ENCODE data around the gene MVD.
"Not testable (repeated sequence)": the region's sequence is repeated elsewhere in the genome, so short reads cannot be mapped to it uniquely, and the experiment has no call there.

MVD gene

DNA sequence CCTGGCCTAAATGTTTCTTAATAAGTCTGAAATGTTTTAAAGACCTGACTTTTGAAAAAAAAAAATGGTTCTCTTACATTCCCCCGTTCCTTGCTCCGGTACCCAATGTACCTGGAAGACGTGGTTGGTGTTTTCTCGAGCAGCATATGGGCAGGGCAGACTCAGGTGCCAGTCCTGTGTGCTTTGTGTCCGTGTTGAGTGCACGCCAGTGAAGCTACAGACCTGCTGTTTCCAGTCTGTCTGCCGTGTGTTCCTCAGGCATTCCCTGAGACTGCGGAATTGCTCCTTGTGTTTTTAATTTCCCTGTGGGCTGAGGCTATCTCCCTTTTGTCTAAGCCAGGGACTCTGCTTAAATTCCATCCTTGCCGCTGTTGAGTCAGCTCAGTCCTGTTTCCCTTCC is 36.2 kb downstream of the MVD start:
- DNase-seq (ENCODE audit: low read depth, low spot score), result no peak

DNA sequence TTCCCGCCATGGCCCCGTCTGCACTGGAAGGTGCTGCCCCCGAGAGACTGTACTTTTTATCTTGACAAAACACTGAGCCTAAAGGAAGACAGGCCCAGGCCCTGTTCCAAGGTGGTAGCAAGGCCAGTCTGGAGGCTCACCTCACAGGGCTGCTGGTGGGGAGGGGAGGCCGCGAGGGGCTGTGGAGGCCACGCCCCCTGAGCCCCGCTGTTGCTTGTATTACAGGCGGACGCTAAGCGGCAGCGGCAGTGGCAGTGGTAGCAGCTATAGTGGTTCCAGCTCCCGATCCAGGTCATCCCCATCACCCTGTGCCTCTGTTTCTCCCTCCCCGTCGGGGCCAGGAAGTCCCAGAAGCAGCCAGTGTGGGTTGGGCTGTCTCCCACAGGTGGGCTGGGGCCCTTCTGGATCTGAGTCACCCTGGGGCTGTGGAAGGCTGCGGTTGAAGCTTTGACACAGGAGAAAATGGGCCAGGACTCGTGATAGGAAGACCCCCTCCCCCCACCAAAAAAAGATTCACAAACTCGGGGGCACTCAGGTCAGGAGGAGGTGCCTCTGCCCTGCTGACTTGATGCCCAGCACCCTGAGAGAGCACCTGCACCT is 37.8 kb downstream of the MVD start:
- no peak for DNase-seq (ENCODE audit: low read depth, low spot score)

DNA sequence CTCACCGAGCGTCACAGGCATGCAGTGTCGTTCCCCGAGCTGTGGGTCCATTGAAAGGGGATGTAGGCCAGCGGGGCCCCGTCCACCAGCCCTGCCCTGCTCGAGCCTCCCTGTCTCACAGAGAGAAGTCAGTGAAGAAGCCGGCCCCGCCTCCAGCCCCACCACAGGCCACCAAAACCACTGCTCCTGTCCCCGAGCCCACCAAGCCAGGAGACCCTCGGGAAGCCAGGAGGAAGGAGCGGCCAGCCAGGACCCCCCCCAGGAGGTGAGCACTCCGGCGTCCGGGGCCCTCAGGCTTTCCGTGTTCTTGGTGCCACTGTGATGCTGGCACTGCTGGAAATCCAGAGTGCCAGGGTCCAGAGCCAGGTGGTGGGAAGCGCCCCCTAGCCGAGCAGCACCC is 38.4 kb downstream of the MVD start:
- no peak for DNase-seq (ENCODE audit: low read depth, low spot score)

DNA sequence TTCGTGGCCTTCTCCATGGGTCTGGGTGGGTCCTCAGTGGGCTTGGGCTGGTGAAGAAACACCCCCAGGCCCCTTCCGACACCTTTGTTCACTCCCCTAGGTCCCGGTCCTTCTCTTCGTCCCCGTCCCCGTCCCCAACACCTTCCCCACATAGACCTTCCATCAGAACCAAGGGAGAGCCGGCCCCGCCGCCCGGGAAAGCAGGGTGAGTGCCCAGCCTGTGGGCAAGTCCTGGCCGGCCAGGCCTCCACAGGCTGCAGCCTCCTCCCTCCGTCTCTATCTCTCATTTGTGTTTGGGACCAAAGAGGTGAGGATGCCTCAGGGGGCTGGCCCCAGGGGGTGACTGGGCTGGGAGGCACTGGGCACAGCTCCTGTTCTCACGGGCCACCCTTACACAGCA is 39.0 kb downstream of the MVD start:
- DNase-seq (ENCODE audit: low read depth, low spot score), result no peak

DNA sequence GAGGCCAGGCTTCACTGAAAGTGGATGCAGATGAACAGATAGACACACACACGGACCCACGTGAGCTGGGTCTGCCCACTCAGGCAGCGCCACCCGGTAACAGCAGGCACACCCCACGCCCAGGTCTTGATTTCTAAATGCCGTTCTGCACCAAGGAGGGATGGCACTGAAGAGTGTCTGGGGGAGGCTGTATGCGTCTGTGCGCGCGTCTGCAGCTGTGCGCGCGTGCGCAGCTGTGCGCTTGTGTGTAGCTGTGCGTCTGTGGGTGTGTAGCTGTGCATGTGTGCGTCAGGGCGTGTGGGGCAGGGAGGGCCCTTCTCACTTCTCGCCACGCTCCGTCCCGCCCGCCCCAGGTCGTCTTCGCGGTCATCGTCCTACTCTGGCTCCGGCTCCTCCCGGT is 40.0 kb downstream of the MVD start:
- no peak for DNase-seq (ENCODE audit: low read depth, low spot score)

DNA sequence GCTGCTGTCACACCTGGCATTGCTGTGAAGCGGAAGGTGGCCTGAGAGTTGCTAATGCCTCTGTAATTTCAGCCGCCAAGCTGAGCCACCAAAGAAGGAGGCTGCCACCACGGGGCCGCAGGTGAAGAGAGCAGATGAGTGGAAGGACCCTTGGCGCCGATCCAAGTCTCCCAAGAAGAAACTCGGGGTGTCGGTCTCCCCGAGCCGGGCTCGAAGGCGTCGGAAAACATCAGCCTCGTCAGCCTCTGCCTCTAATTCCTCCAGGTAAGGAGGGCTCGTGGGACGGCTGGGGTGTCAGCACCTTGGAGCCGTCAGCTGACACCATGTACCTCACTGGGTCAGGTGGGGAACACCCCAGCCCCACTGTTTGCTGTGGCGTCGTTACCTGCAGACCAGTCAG is 40.8 kb downstream of the MVD start:
- no peak for DNase-seq (ENCODE audit: low read depth, low spot score)

DNA sequence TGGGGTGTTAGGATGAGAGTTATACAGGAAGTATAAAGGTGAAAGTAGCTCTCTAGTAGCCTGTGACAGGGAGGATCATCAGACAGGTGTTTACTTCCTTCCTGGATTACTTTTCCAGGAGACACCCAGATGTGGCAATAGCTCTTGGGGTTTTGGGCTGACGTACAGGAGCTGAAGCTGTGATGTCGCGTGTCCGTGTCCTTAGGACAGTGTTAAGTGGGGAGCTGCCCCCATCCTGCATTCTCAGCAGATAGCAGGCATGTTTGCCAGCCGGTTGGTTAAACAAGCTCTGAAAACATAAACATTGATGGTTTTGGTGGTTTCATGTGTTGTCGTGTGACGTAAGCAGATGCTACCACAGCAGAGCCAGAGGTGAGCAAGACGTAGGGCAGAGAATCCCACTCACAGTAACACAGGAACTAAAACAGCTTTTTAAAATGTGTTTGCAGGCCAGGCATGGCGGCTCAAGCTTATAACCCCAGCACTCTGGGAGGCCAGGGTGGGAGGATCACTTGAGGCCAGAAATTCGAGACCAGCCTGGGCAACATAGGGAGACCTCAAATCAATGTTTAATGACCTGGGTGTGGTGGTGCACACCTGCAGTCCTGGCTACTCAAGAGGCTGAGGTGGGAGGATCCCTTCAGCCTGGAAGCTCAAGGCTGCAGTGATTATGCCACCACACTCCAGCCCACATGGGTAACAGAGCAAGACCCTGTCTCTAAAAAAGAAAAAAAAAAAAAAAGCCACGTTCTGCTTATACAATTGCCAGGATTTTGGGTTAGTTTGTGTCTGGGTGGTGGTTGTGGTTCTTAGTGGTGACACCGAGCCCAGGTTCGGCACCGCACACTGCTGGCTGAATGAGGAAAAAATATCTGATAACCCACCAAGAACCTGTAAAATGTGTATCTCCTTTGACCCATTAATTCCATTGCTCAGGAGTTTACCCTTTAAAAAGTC is 42.8 kb downstream of the MVD start:
- DNase-seq (ENCODE audit: low read depth, low spot score), result peak; percentile 20

DNA sequence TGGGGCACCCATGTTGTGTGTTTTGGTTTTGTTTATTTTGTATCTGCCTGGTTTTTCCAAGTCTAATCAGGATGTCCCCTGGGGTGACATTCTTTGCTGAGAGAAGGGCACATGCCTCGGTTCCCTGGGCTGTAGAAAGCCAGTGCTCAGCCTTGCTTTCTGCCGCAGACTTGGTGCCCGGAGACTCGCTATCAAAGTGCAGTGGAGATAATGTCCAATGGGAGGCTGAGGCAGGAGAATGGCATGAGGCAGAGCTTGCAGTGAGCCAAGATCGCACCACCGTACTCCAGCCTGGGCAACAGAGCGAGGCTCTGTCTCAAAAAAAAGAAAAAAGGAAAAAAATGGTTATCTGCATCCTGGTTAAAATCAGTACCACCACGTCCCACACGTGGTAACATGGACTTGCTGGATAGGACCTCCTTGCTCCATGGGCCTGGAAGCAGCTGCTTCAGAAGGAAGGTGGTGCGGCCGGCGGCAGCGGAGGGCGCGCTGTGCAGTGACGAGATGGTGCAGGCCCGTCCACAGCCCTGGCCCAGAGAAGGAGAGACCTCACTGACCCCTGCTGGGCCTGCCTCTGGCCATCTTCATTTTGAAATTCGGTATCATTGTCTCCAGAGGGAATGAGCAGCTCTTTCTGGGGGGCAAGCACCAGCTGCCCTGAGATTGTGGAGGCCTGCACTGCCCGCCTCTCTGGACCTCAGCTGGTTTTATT is 43.8 kb downstream of the MVD start:
- DNase-seq (ENCODE audit: low read depth, low spot score), result no peak

DNA sequence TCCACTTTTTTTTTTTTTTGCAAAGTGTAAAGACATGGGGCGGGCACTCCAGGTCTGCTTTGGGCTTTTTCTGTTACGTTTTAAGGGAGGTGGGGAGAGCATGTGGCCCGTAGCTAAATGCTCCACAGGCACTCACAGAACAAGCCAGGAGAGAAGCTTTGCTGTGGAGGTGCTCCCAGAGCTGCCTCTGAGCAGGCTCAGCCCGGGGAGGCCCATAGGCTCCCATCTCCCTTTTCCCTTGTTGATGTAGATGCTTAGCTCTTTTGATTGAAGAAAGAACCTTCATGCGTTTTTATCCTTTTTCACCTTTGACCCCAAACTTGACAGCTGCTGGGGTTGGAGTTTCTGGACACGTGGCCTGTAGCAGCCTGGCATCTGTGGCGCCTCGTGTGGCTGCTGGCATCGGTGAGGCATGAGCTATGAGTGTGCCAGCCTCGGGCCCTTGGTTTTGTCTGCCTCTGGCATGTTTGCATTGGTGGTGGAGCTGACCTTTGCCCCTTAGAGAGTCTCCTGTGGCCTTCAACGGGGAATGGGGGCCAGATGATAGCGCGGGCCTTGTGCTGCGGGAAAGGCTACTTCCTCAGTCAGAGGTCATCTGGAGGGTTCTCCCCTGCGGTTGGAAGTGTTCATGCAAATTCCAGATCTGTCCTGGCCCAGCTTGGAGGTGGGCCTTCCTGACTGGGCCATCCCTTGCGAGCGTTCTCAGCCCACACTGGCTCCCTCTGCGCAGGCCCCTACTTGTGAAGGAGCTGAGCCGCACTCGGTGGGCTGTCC is 44.5 kb downstream of the MVD start:
- DNase-seq (ENCODE audit: low read depth, low spot score), result no peak

DNA sequence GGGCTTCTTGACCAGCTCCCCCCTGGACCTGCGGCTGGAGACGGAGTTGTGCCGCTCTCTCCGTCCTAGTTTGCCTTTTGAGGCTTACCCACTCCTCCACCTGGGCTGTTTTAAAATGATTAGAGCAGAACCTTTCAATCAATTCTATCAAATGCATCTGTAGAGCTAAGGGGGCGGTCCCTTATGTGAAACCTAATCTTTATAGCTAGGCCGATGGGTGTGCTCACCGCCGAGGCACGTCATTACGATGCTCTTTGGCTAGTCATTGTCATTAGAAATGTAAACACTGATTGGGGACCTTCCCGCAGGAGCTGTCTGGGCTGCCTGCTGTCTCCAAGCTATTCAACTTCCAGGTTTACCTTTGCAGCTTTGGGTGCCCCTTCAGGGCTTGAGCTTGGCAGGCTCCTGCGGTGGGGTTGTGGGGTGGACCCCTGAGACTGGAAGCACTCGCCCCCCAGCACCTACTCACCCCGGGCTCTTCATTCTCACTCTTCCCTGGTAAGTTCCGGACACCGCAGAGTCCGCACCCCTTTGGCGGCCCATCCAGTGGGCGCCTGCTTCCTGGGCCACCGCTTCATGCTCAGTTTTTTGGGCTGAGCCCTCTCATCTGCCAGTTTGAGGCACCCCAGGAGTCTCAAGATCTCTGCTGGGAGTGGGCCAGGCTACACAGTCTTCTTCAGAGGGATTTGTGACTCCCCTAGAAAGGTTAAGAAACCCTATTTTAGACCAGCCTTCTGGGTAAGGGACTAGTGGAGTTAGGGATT is 45.4 kb downstream of the MVD start:
- DNase-seq (ENCODE audit: low read depth, low spot score), result no peak

DNA sequence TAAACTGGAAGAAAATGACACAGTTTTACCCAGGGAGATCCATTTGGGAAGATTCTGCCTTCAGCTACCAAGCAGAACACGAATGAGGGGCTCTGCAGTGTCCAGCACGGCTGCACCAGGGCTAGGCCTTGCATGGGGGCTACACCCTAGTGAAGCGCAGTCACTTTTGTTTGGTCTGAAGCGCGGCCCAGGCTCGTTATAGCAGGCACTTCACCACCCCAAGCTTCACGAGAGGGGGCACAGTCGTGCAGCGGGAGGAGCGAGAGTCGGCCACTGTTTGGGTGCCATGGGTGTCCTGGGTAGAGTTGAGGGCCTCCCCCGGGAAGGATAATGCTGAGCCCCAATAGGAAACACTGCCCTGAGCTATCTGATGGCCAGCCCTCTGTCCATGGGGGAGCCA is 46.2 kb downstream of the MVD start:
- no peak for DNase-seq (ENCODE audit: low read depth, low spot score)

DNA sequence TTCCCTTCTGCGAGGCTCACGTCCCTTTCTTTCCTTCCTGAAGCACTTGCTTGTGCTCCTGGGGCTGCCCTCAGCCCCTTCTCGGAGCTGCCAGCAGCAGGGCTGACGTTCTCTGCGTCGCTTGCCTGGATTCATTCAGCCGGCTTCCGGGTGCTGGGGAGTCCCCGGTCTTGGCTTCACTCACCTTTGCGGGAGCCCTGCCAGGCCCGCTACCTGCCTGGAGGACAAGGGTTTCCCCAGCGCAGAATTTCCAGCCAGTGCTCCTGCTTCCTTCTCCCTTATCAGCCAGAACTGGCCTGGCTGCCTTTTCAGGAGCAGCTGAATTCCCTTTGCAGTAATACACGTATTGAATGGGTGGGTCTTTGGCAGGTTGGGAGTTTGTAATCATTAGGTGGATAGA is 46.6 kb downstream of the MVD start:
- no peak for DNase-seq (ENCODE audit: low read depth, low spot score)

DNA sequence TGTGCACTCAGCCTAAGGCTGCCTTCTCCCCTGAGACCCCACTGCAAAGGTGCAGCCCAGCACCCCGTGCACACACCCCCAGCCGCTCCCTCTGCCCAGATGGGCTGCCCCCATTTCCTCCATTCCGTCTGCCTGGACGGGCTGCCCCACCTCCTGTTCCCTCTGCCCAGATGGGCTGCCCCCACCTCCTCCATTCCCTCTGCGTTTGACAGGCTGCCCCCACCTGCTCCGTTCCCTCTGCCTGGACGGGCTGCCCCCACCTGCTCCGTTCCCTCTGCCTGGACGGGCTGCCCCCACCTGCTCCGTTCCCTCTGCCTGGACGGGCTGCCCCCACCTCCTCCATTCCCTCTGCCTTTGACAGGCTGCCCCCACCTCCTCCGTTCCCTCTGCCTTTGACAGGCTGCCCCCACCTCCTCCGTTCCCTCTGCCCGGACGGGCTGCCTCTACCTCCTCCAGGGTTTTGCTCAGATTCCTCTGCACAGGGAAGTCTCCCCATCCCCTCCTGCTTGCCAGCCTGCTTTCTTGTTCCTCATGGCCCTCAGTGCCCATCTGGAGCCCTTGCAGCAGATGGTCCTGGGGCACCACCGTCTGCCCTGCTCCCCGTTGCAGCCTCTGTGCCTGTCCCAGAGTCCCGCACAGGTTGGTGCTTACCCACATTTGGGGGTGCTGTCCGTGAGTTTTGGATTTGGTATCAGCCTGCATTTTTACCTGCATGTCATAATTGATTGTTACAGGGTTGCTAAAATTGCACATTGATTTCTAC is 47.9 kb downstream of the MVD start:
- DNase-seq (ENCODE audit: low read depth, low spot score), result no peak

DNA sequence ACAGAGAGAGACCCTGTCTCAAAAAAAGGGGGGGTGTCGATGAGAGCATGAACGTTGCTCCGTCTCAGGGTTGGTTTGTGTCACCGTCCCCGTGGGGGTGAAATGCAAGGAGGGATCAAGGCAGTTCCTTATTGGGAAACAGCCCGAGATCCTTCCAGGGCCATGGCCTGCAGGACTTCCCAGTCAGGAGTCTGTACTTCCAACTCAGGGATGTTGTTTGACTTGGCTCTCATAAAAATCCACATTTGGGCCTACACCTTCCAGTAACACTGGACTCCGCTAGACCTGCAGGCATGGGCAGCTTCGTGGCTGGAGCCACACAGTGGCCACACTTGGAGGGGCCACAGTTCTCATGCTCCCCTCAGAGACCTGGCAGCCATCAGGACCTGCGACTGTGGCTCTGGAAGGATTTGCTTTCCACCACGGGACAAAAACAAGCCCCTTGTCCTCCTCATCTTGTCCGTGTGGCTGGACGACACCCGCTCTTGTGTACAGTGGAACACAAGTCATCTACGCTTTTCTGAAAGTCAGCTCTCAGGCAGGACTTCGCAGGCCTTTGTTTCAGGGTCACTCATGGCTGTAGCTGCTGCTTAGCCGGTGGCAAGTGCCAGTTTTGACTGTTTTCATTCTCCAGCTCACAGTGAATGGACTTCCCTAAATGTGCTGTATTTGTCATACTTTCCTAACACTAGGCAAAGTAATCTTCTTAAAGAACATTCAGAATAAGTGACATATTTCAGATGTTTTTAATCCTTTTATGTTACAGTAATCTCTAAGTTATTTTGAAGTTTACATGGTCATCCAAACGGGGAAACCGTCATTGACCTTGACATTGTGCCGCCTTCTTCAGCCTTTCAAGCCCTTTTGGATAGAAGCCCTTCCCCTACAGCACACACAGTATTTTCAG is 48.7 kb downstream of the MVD start:
- DNase-seq (ENCODE audit: low read depth, low spot score), result peak; percentile 21

DNA sequence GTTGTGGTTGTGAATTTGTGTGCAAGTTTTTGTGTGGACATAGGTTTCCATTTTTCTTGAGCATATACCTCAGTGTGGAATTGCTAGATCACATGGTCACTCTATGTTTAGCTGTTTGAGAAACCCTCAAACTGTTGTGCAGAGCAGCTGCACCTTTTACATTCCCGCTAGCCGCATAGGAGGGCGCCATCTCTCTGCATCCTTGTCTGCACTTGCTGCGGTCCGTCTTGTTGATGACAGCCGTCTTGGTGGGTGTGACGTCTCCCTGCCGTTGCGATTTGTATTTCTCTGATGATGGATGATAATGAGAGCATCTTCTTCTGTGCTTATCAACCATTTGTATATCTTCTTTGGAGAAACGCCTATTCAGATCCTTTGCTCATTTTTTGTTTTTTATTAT is 49.6 kb downstream of the MVD start:
- DNase-seq (ENCODE audit: low read depth, low spot score), result no peak

DNA sequence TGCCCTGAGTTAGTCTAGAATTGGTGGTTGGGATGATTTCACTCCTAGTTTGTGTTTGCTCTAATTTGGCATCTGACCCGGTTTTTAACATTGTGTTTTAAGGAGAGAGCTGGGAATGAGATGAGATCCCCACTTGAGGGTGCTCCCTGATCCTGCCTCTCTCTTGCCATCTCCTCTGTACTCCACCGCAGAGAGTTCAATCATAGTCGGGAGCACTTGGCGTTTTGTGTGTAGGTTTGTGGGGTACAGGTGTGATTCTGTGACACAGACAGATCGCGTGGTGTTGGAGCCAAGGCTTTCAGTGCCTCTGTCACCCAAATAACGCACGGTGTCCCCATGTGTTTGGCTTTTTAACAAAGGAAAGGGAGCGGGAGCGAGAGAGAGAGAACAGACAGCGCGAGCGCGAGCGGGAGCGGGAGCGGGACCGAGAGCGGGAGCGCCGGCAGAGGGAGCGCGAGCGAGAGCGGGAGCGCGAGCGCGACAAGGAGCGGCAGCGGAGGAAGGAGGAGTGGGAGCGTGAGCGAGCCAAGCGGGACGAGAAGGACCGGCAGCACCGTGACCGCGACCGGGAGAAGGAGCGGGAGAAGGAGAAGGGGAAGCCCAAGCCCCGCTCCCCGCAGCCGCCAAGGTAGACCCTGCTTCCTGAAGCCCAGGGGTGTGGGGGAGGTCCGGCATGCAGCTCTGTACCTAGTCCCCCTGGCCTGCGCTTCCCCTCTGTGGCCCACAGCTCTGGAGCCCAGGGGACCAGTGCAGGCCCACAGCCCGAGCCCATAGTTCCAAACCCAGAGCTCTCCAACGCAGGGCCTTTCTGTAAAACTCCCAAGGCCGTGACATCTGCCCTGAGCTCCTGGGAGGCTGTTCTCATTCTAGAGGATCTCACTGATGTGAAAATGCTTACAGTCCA is 51.7 kb downstream of the MVD start:
- peak; percentile 51 for DNase-seq (ENCODE audit: low read depth, low spot score)

DNA sequence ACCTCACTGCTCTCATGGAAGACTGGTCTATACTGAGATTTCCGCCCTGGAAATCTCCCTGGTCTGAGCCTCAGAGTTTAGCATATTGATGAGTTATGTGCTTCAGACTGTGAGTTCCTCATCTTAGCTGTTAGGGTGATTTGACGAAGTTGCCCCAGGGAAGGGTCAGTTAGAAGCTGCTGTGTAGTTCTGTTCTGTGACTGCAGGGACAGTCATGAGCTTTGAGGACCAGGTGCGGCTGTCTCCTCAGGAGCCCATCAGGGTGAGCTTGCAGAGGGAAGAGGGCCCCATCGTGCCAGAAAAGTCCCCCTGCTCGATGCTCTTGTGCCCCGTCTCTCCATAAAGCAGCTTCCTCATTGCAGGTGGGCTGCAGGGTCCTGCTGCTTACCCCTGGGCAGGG is 52.8 kb downstream of the MVD start:
- DNase-seq (ENCODE audit: low read depth, low spot score), result no peak

DNA sequence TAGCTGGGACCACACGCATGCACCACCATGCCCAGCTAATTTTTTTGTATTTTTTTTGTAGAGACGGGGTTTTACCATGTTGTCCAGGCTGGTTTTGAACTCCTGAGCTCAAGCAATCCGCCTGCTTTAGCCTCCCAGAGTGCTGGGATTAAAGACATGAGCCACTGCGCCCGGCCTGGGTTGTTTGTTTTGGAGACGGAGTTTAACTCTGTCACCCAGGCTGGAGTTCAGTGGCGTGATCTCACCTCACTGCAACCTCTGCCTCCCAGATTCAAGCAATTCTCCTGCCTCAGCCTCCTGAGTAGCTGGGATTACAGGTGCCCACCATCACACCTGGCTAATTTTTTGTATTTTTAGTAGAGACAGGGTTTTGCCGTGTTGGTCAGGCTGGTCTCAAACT is 53.5 kb downstream of the MVD start:
- DNase-seq (ENCODE audit: low read depth, low spot score), result not testable (repeated sequence)

Data from astrocyte of the hippocampus (primary cell).